Measurements from ENCODE around the gene METTL16.
"Not testable (repeated sequence)": the region's sequence is repeated elsewhere in the genome, so short reads cannot be mapped to it uniquely, and the experiment has no call there.

Gene METTL16

GRCh38 chr17:2452216-2452750 lies 59.4 kb downstream of the METTL16 start:
- TF ChIP-seq CTCF (IDR thresholded peaks at IDR 0.05), result no peak
- no peak overlapping the region for H3K4me3 ChIP-seq
- no peak for DNase-seq (ENCODE audit: low spot score)
- no peak overlapping the region for H3K27ac ChIP-seq

GRCh38 chr17:2450016-2450650 lies 61.6 kb downstream of the METTL16 start:
- Histone ChIP-seq H3K27ac (no peak overlapping the region), H3K4me3 (no peak overlapping the region)
- no peak for TF ChIP-seq CTCF (IDR thresholded peaks at IDR 0.05)
- no peak for DNase-seq (ENCODE audit: low spot score)

- Histone ChIP-seq H3K4me3 (no peak overlapping the region), H3K27ac (no peak overlapping the region)
- no peak for DNase-seq (ENCODE audit: low spot score)
- no peak for TF ChIP-seq CTCF (IDR thresholded peaks at IDR 0.05)
These were observed 62.2 kb downstream of the METTL16 start for GRCh38 chr17:2449486-2449885.

- H3K27ac ChIP-seq; H3K4me3 ChIP-seq; DNase-seq (ENCODE audit: low spot score): not testable (repeated sequence)
These were observed 64.2 kb downstream of the METTL16 start for GRCh38 chr17:2447479-2447878.

GRCh38 chr17:2445638-2446037 lies 66.0 kb downstream of the METTL16 start:
- Histone ChIP-seq H3K4me3 (no peak overlapping the region), H3K27ac (no peak overlapping the region)
- no peak for DNase-seq (ENCODE audit: low spot score)
- no peak for TF ChIP-seq CTCF (IDR thresholded peaks at IDR 0.05)

GRCh38 chr17:2444382-2444781 lies 67.3 kb downstream of the METTL16 start:
- no peak for TF ChIP-seq CTCF (IDR thresholded peaks at IDR 0.05)
- Histone ChIP-seq H3K4me3 (no peak overlapping the region), H3K27ac (no peak overlapping the region)
- no peak for DNase-seq (ENCODE audit: low spot score)

- Histone ChIP-seq H3K27ac (no peak overlapping the region), H3K4me3 (no peak overlapping the region)
- no peak for DNase-seq (ENCODE audit: low spot score)
- no peak for TF ChIP-seq CTCF (IDR thresholded peaks at IDR 0.05)
These were observed 69.5 kb downstream of the METTL16 start for GRCh38 chr17:2442166-2442565.
